Left hindlimb (tissue), 1 donor: ENCODE results near the gene PTPN22.

ENCODE experiments used
- DNase-seq: peaks from one replicate; pipeline ENCODE4 v3.0.0-alpha.2; 2018

PTPN22 gene

DNA sequence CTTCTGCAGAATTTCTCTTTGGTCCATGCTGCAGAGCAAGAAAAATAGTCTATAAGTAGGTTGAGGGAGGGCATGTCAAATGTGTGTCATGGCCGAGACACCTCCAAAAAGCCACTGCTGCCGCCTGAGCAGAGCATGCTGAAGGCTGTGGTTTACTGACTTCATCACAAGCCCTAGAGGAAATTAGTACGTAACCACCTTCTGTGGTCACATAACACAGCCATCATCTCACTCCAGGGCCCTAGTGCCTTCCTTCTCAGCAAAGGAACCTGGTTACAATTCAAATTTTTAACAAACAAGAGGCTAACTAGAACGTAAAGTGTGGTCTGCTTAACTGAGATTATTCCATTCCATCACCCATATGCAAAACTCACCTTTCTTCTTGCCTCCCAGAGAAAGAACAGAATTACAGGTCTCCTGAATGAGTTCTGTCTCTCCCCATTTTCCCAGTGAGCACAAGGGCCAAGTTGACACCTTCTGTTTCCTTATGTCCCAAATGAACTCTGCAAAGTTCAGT lies at the start of gene PTPN22:
Gene PTPN22, minus strand, starts transcription at position 116 of the 517 bp plus-strand sequence.
- peak; percentile 29 for DNase-seq

DNA sequence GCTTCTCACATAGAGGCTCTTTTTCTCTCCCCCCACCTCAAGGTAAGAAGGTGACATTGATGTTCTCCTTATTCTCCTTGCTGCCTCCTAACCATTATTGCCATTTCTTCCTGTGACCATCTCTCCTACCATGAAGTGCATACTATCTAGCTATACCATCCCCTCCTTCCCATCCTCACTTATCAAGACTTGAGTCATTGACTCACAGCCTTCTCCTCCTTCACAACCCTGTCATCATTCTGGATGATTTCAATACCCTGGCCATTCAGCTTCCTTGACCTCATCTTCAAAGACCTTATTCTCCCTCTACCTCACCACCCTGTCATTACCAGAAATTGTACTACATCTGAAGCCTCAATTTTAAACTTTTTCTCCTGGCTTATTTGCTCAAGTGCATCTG lies 46.7 kb upstream of the PTPN22 start:
- DNase-seq, result no peak

DNA sequence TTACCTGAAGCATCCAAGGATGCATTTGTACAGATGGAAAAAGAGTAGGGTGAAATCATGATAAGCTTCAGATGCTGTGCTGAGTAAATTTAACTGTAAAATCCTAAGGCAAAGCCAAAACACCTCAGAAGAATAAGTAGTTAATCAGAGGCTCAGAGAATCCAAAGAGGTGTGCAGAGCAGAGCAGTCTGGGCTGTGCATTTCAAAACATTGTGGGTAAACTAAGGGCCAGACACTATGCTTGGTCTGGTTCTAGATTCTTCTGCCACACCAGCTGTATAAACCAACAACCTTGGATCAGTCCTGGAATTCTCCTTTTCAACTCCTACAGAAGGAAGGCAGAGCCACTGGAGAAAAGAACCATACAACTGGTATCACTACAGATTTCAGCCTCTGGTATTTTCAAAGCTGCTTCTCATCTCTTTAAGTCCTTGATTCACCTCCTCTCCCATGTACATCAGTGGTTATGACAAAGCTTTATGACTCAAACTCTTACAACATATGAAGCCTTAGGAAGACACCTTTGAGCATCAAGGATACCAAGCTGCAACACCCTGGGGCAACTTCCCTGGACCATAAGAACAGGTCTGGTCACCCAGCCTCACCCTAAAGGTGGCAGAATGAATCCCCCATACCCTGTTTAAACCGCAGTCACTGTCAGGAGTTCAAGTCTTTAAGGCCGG lies 46.0 kb upstream of the PTPN22 start:
- DNase-seq, result no peak

DNA sequence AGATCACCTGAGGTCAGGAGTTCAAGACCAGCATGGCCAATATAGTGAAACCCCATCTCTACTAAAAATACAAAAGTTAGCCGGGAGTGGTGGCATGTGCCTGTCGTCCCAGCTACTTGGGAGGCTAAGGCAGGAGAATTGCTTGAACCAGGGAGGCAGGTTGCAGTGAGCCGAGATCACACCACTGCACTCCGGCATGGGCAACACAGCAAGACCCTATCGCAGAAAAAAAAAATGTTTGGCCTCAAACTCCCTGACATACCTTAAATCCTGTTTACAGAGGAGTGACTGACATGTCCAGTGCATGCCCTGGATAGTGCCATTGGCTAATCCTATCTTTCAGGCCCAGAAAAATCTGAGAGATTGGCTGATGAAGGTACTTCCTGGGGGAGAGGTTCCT lies 45.5 kb upstream of the PTPN22 start:
- DNase-seq, result no peak

DNA sequence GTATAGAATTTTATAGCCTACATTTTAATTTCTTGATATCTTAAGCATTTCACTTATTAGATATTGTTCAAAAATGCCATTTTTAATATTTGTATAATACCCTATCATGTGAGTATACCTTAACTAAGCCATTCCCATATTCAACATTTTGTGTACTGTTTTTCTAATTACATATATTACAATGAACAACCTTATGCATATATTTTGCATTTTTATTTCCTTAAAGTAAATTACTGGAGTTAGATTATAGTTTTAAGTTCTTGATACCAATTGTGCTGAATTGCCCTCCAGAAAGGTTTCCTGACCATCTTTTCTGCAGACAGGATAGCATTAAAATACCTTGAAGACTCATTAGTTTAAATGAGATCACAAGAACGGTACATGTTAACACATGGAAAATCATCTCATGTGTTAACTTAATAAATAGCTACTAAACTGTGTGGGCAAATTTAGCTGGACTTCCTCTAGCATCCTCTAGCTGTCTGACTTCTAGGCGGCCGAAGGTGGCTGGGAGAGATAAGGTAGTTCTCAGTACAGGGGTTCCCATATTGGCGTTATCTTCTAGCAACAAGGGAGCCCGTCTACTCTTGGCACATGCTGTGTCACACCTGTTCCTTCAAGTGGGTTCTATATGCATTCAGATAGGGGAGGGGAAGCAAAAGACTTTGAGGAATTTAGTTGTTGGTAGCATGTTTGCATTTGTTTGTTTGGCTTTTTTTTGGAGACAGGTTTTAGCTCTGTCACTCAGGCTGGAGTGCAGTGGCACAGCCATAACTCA lies 42.6 kb upstream of the PTPN22 start:
- DNase-seq, result no peak

DNA sequence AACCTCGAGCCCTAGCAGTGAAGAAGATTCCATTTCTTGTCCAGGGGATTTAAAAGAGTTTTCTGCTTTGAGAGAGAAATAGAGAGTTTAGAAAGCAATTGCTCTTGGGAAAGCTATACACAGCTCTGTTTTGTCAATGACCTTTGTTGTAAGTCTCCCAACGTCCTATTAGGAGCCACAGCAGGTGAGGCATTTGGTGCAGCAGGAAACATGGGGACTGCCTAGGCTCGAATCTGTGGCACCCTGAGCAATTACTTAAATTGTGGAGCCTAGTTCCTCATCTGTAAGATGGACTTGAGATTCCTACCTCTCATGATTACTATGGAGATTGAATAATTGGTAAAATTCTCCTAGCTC lies 41.8 kb upstream of the PTPN22 start:
- DNase-seq, result no peak

DNA sequence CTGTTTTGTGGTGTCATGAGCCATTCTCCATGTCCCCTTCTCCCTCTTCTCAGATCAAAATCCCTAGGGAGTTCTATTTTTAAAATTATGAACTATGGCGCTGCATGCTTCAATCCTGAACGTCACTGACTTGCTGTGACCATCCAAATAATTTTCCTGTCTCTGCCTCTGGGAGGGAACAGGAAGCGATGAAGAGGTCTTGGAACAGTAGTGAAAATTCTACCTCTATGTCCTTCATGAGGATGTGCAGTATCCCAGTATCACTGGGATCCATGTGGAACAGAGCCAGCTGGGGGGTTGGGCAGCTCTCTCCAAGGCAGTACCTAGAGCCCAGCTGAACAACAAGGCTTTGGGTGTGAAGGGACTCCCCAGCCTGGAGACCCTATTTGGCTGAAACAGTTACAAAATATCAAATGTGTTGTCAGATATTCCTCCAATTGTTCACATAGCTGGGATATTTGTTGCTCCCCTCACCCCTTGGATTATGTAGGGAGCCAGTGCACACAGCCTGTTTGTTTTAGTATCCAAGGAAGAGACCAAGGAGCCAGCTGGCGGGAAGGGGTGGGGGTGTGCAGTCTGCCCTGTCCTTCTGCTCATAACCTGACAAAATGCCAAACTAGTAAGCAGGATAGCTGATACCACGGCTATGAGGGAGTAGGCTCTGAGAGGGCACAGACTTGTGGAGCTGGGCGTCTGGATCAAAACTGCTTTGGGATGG lies 41.2 kb upstream of the PTPN22 start:
- peak; percentile 74 for DNase-seq

DNA sequence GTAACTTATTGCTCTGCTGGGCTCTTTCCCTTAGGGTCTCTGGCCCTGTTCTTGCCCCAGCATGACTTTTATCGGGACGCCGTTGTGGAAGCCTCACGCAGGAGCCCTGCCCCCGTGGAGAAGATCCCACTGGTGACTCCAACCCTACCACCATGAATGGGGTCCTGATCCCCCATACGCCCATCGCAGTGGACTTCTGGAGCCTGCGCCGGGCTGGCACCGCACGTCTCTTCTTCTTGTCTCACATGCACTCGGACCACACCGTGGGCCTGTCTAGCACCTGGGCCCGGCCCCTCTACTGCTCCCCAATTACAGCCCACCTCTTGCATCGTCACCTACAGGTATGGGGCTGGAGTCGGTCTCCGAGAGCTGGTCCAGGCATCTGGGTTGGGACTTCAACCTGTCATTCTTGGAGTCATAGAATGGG lies 33.9 kb upstream of the PTPN22 start:
- peak; percentile 49 for DNase-seq

DNA sequence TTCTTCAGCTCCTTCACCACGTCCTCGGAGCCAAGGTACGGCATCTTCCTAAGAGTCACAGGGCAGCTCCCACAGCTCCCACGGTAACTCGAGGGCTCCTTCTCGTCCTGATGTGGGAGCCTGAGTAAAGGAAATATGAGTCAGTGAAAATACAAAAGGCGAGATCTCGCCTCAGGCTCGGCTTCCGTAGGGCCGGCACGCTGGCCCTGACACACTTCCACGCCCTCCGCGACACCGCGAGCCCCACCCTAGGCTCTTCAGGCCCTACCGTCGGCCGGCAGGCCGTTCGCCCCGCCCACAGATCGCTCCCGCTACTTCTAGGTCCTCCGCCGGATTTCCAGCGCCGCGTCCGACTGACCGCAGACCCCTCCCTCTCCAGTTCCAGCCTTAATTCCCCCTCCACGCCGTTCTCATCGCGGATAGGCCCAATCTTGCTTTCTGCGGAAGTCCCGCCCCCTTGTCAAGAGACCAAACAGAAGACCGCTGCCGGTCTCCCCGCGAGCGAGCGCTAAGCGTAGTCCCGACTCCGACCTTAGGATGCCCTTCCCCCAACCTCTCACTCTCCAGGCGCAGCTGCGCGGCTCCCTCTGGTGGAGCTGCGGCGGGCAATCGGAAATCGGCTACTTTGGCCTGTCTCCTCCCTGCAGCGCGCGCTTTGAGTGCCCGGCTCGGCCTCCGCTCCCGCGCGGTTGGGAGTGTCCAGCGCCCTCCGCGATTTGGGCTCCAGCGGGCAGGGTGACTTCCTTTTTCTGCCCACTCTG lies 33.3 kb upstream of the PTPN22 start, which contains the start of the genes AP4B1 and DCLRE1B:
Gene AP4B1, minus strand, starts transcription at position 126 of the 761 bp plus-strand sequence. Its CDS starts 82 bp downstream, at position 44.
Gene DCLRE1B, plus strand, starts transcription at position 653 of the 761 bp plus-strand sequence. CDS start 261 bp downstream, outside the sequence.
- DNase-seq, result peak; percentile 100

DNA sequence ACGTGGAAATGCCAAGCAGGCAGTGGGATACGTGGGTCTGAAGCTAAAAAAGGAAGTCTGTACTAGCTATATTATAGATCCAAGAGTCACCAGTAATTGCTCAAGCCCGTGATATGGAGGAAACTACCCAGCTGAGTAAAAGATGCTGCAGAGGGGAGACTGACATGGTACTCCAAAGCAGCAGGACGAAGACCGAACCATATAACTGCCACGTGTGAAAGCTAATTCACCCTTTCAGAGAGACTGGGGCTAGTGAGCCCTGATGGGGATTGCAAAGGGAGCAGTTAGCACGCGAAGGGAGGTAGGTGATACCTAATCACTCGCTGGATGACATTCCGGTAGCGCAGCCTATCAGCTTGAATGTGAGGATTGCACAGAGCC lies 32.8 kb upstream of the PTPN22 start:
- DNase-seq, result no peak

DNA sequence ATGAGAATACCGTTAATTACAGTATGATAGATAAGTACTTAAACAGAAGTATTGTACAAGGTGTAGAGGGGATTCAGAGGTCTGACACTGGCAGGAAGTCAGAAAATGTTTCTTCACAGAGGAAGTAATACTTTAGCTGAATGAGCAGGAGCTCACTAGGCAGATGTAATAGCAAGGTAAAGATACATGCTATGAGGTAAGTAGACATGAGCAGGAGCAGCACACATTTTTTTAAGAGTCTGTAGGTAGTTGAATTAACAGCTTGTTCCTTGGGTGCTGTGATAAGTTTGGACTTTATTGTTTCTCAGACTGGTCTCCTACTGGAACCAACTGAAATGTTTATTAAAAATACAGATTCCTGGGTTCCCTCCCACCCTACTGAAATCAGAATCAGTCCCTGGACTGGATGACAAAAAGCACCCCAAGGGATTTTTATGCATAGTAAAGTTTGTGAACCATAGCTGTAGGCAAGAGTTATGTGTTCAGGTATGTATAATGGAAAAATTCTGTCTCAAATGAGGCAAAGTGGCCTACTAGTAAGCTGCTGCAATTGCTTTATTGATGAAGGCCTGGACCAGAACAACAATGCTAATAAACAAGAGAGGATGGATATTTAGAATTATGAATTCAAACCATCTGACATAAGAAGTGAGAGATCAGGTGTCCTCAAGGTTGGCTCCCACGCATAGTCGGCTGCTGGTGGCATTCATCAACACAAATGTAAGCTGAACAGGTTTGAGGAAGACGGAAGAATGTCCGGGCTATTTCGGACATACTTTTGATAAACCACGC lies 32.2 kb upstream of the PTPN22 start:
- DNase-seq, result no peak

DNA sequence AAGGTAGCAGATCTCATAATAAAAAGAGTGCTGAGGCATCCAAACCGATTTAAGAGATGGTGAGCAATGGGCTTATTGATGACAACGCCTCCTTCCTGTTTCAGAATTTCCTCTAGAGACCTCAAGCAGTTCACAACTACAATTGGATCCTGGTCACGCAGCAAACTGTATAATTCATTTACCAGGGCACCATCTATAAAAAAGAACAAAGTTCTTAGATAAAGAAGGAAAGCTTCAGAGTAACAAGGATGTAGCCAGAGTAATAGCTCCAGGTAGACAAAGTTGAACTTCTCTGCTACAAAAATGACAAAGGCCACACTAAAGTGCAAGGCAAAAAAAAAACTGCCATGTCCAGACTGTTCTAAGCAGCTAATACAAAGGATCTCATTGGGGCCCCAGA lies 29.7 kb upstream of the PTPN22 start:
- DNase-seq, result no peak

DNA sequence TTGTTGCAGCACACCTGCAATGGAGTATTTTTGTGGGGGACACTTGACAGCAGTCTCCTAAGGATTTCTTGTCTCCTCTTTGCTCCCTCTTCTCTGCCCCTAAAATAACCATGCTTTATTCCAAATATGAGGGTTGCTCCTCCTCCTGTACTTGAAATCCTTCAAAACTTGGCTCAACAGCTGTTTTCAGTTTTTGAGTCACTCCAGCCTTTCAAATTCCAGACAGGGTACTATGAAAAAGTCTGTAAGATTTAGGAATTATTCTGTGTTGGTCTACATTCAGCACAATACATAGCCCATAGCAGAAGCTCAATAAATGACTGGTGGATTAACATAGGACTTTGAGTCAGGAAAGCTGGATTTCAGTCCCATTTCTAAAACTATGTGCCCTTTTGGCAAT lies 27.6 kb upstream of the PTPN22 start:
- no peak for DNase-seq

DNA sequence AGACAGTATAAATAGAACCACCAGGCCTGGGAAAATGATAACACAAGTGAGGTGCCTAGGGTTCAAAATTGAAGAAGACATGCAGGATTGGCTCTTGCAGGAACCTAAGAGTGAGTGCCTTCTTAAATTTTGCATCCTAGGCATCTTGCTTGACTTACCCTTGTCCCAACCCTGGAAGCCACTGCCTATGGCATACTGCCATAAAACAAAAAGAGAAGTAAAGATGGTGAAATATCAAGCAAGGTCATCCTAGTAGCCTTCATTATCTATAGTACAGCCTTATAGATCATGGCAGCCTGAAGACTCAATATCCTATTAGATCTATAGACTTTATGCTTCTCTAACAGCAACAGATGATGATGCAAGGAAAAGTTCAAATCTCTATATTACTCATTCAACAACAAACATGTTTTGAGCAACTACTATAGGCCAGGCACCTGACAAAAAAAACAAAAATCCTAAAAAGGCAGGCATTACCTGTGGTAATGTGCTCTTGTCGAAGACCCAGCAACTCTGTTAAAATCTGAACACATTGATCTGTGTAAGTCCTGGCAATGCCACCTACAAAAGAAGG lies 26.8 kb upstream of the PTPN22 start:
- DNase-seq, result no peak

DNA sequence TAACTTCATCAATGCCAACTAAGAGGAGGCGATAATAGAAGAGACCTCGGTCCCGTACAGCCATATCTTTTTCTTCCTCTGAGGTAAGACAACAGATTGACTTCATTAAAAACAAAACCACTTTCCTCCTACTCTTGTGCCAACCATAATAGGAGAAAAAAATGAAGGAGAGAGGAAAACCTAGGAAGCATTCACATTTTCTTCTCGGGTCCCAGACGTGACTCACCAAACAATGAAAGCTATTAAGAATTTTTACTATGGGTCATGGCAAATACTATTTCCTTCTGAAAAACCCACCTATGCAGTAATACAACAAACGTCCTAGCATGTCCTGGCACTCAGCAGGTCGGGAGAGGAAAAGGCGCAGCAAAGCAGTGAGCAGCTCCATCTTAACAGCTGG lies 24.4 kb upstream of the PTPN22 start:
- DNase-seq, result no peak

DNA sequence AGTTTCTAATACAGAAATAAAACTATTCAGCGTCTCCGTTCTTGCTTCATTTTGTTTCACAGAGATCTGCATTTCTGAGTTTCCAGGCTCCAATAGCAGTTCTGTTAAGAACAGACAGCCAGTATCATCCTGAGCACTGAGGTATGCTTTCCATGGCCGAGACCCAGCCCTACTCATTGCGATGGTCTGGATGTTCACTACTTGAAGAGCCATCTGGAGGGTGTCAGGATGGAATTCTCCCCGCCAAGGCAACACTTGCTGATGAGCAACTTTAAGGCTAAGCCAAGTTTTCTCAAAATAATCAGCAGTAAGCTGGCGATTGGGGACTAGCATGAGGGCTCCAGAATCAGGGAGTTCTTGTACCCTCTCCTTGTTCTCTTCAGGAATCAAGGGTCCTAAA lies 23.6 kb upstream of the PTPN22 start:
- no peak for DNase-seq

DNA sequence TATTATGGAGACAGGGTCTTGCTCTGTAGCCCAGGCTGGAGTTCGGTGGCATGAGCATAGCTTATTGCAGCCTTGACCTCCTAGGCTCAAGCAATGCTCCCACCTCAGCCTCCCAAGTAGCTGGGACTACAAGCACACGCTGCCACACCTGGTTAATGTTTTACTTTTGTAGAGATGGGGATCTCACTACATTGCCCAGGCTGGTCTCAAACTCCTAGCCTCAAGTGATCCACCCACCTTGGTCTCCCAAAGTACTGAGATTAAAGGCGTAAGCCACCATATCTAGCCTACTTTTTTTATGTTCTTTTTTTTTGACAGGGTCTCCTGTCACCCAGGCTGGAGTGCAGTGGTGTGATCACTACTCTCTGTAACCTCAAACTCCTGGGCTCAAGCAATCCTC lies 21.8 kb upstream of the PTPN22 start:
- DNase-seq, result no peak

DNA sequence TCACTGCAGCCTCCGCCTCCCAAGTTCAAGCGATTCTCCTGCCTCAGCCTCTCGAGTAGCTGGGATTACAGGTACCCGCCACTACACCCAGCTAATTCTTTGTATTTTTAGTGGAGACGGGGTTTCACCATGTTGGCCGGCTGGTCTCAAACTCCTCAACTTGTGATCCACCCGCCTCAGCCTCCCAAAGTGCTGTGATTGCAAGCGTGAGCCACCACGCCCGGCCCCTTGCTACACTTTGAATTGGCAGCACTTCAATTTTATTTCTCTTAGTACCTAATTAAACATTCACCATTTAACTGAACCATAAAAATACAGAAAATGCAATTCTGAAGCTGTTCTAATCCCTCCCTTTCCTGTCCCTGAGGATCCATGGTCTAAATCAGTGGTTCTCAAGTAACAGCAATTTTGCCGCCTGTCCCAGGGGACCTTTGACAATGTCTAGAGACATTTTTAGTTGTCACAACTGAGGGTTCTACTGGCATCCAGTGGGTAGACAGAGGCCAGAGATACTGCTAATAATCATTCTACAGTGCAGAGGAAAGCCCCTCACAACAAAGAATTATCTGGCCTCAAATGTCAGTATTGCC lies 20.2 kb upstream of the PTPN22 start:
- no peak for DNase-seq

DNA sequence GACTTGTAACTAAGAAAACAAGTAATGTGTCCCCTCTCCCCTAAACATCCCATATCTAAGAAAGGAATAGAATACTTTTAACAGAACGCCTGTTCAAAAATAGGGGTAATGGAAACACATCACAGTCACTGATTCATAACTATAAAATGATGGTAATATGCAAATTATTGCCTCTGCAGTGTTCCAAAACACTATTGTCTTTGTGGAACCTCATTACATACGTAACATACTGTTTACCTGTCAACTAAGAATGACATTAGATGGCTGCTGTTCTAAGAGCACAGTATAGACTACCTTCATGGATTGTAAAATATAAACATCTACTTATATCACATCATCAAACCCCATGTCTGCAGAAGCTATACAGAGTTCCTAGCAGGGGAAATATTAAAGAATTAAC lies 19.3 kb upstream of the PTPN22 start:
- DNase-seq, result no peak

DNA sequence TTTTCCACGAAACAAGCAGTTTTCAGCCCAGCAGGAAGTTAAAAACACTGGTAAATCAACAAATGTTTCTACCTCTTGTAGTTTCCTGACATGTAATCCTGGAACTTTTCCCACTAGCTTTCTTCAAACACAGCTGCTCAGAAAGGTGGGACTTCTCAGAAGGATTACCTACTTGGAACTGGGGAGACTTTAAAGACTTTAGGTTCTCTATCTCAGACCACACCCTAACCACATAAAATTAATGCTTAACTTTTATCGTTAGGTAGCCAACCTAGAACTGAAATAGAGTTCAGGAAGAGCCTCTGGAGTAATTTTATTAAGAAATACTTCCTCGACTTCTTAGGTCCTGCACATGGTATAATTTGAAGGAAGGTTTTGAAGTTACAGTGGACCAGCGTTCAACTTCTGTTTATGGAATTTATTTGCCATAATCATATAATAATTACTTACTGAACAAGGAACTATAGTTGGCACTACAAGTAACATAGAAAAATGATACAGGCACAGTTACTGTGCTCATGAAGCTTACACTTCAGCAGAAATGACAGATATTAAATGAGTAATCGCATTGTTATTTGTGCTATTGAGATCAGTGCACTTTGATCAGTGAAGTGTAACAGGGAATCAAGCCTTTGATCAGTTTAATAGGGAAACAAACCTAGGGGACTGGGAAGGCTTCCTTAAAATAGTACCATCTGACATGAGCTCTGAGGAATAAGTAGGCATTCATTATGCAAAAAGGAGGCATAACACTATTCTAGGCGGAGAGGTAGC lies 16.1 kb upstream of the PTPN22 start, which contains the start of gene BCL2L15:
Gene BCL2L15, minus strand, starts transcription at position 180 of the 774 bp plus-strand sequence. CDS start 206 bp downstream, outside the sequence.
- DNase-seq, result no peak
